ENCODE results near the gene SOX8.

SOX8 gene

GRCh38 chr16:1028524-1029258 is 47.1 kb downstream of the SOX8 start:
- H3K4me3 ChIP-seq (ENCODE audit: low read depth, low read length) = no peak overlapping the region
- TF ChIP-seq, protein P1, sequence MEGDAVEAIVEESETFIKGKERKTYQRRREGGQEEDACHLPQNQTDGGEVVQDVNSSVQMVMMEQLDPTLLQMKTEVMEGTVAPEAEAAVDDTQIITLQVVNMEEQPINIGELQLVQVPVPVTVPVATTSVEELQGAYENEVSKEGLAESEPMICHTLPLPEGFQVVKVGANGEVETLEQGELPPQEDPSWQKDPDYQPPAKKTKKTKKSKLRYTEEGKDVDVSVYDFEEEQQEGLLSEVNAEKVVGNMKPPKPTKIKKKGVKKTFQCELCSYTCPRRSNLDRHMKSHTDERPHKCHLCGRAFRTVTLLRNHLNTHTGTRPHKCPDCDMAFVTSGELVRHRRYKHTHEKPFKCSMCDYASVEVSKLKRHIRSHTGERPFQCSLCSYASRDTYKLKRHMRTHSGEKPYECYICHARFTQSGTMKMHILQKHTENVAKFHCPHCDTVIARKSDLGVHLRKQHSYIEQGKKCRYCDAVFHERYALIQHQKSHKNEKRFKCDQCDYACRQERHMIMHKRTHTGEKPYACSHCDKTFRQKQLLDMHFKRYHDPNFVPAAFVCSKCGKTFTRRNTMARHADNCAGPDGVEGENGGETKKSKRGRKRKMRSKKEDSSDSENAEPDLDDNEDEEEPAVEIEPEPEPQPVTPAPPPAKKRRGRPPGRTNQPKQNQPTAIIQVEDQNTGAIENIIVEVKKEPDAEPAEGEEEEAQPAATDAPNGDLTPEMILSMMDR (IDR thresholded peaks at IDR 0.05; ENCODE audit: low read depth, low read length, missing control alignments) = no peak
- in situ Hi-C loops (cut with HindIII; ENCODE audit: low sequenced_read_pairs) = no loop called here
- no peak for DNase-seq (ENCODE audit: low read depth)

DNA sequence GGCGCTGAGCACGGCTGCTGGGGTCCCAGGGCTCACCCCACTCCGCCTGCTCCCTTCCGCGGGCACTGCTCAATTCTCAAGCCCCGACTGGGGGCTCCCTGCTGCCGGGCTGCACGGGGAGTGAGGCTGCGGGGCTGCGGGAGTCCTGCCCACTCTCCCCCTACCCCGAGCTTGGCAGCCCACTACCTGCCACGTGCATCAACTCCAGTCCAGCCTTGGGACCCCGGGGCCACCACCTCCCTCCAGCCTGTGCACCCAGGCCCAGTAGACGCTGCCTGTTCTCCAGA is 47.6 kb downstream of the SOX8 start:
- DNase-seq (ENCODE audit: low read depth) = no peak
- in situ Hi-C loops (cut with HindIII; ENCODE audit: low sequenced_read_pairs) = no loop called here
- no peak overlapping the region for H3K4me3 ChIP-seq (ENCODE audit: low read depth, low read length)
- TF ChIP-seq, protein P1 (IDR thresholded peaks at IDR 0.05; ENCODE audit: low read depth, low read length, missing control alignments) = no peak

DNA sequence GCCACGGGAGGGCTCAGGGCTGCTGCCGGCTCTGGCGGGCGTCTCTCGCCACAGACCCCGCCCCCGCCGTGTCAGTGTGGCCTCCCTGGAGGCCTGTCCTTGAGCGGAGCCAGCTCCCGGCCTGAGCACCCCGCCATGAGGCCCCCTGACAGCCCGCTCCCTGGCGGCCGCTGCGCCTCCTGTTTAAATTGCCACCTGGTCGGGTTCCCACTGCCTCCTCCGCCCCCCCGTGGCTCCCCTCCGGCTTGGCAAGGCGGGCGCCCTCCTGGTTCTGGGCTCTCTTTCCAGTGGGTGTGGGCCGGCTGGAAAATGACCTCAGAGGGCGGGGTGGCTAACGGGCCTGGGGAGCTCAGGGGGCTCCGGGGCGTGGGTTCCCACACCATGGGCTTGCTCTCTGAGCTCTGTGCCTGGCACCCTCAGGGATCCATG is 48.9 kb downstream of the SOX8 start:
- no peak overlapping the region for H3K4me3 ChIP-seq (ENCODE audit: low read depth, low read length)
- DNase-seq (ENCODE audit: low read depth) = no peak
- in situ Hi-C loops (cut with HindIII; ENCODE audit: low sequenced_read_pairs) = no loop called here
- TF ChIP-seq, protein P1 (IDR thresholded peaks at IDR 0.05; ENCODE audit: low read depth, low read length, missing control alignments) = no peak

DNA sequence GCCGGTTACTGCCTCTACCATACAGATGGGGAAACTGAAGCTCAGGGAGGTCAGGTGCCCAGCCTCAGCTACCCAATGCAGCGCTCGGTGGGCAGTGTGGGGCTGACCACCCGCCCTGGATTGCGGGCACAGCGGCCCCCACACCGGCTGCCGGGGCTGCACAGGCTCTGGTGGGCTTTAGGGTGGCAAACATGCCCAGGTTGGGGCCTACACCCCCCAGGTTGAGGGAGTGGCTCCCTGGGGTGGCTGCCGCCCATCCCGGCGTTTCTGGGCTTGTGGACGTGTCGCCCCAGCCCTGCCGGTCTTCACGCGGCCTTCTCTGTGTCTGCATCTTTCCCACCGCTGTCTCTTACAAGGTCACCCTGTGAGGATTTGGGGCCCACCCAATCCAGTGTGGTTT is 50.1 kb downstream of the SOX8 start:
- in situ Hi-C loops (cut with HindIII; ENCODE audit: low sequenced_read_pairs) = no loop called here
- TF ChIP-seq, protein P1 (IDR thresholded peaks at IDR 0.05; ENCODE audit: low read depth, low read length, missing control alignments) = no peak
- H3K4me3 ChIP-seq (ENCODE audit: low read depth, low read length) = no peak overlapping the region
- no peak for DNase-seq (ENCODE audit: low read depth)

DNA sequence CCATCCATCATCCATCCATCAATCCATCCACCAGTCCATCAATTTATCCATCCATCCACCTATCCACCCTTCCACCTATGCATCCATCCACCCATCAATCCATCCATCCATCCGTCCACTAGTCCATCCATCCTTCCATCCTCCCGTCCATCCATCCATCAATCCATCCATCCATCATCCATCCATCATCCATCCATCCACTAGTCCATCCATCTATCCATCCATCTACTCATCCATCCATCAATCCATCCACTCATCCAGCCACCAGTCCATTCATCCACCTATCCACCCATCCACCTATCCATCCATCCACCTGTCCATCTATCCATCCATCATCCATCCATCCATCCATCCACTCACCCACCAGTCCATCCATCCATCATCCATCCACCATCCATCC is 51.0 kb downstream of the SOX8 start:
- TF ChIP-seq, protein P1 (IDR thresholded peaks at IDR 0.05; ENCODE audit: low read depth, low read length, missing control alignments) = no peak
- in situ Hi-C loops (cut with HindIII; ENCODE audit: low sequenced_read_pairs) = no loop called here
- no peak overlapping the region for H3K4me3 ChIP-seq (ENCODE audit: low read depth, low read length)

DNA sequence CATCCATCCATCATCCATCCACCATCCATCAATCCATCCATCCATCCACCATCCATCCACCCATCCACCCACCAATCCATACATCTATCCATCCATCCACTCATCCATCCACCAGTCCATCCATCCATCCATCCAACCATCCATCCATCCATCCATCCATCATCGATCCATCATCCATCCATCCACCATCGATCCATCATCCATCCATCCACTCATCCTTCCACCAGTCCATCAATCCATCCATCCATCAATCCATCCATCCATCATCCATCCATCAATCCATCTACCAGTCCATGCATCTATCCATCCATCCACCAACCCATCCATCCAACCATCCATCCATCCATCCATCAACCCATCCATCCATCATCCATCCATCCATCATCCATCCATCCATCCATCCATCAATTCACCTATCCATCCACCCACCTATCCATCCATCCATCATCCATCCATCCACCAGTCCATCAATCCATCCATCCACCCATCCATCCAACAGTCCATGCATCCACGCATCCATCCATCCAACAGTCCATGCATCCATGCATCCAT is 51.6 kb downstream of the SOX8 start:
- TF ChIP-seq, protein P1 (IDR thresholded peaks at IDR 0.05; ENCODE audit: low read depth, low read length, missing control alignments) = no peak

More for the DNA sequence above, 51.0 kb downstream of the SOX8 start:
- DNase-seq (ENCODE audit: low read depth) = no peak

More for the DNA sequence above, 51.6 kb downstream of the SOX8 start:
- DNase-seq (ENCODE audit: low read depth) = no peak
- in situ Hi-C loops (cut with HindIII; ENCODE audit: low sequenced_read_pairs) = no loop called here
- no peak overlapping the region for H3K4me3 ChIP-seq (ENCODE audit: low read depth, low read length)
